Measurements from ENCODE around the gene RER1.

GRCh38 chr1:2445162-2445822 lies 53.7 kb downstream of the RER1 start:
- TF ChIP-seq CTCF (IDR thresholded peaks at IDR 0.05; ENCODE audit: insufficient read depth, low read depth, low read length) (no peak), EZH2 (IDR thresholded peaks at IDR 0.05; ENCODE audit: insufficient read depth, low read length) (no peak)
